HepG2 (cell line): ENCODE results near the gene PIGC. TPM values are rescaled to one million over a fixed set of nuclear protein-coding genes. Genes with fewer than 3 reads are reported as not detected.

Experiments used
- ATAC-seq: fragments of 200-7000 bp; cut with Tn5 transposase; 3 replicates; pipeline ENCODE4 v1.9.1; 2020; ENCODE audit warnings: mild to moderate bottlenecking, moderate library complexity
- BruUV-seq: library from RNA; stranded (reverse); fragments of 400-500 nt; replicated peaks from 2 replicates; lab custom pipeline; 2021; lab: Mats Ljungman, UMichigan
- CTCF ChIA-PET: fragments of 300-600 bp; formaldehyde crosslinking; extraction: SDS; loops from one replicate; lab custom pipeline; 2021; ENCODE audit warnings: low total read pairs, inconsistent platforms, low intra/inter-chr PET ratio; lab: Yijun Ruan, JAX
- POLR2A ChIA-PET: fragments of 350-600 bp; sonication (Branson Sonifier 250); formaldehyde crosslinking; loops from one replicate; lab custom pipeline; 2020; ENCODE audit warnings: antibody characterized with exemption, inconsistent platforms; lab: Yijun Ruan, JAX
- DNase-seq: peaks from one replicate; pipeline ENCODE4 v3.0.0-alpha.2; 2015; ENCODE audit warnings: low spot score
- FAIRE-seq: peaks from 3 replicates; lab custom pipeline; 2011; peaks lifted over from hg19 to GRCh38; lab: Jason Lieb, UNC
- H2AFZ ChIP-seq: one replicate; pipeline ENCODE4 v1.6.1; 2011; ENCODE audit warnings: low read length, inconsistent platforms
- H3K27ac ChIP-seq: fragments of 300-600 bp; 3 replicates; pipeline ENCODE4 v1.8.0; 2011; ENCODE audit warnings: mixed run types, mild to moderate bottlenecking, mixed read lengths, low read length, inconsistent platforms; ENCODE audit not compliant: insufficient read depth; ENCODE audit errors: extremely low read length
- H3K27me3 ChIP-seq, 2 experiments: fragments of 200-600 bp in 1 of 2; 2 replicates in 1 of 2; 3 replicates in 1 of 2; pipeline versions ENCODE4 v1.6.0 to v1.8.0; 2011; ENCODE audit warnings: low read length in 2 of 2, mild to moderate bottlenecking in 2 of 2, moderate library complexity in 2 of 2, inconsistent platforms in 1 of 2; ENCODE audit not compliant: insufficient read depth in 2 of 2, control insufficient read depth in 1 of 2
- H3K36me3 ChIP-seq, 2 experiments: fragments of 200-600 bp in 1 of 2; replicated peaks in 1 of 2; 2 replicates in 1 of 2; 3 replicates in 1 of 2; pipeline versions ENCODE4 v1.5.1 to v1.8.0; 2011; ENCODE audit warnings: low read length in 2 of 2, inconsistent platforms in 1 of 2; ENCODE audit not compliant: insufficient read depth in 2 of 2, control insufficient read depth in 1 of 2
- H3K4me1 ChIP-seq: 2 replicates; pipeline ENCODE4 v1.5.1; 2012; ENCODE audit warnings: low read length, inconsistent platforms; ENCODE audit not compliant: insufficient read depth
- H3K4me2 ChIP-seq: 2 replicates; pipeline ENCODE4 v1.6.0; 2011; ENCODE audit warnings: low read depth, low read length, inconsistent platforms
- H3K4me3 ChIP-seq, 3 experiments: fragments of 200-600 bp in 1 of 3; sonication (generic), shearing (Covaris generic) in 1 of 3; replicated peaks in 1 of 3; 2 replicates each; pipeline ENCODE4 v1.5.1; 2011 to 2016; ENCODE audit warnings: low read length in 3 of 3, inconsistent platforms in 2 of 3, low read depth in 2 of 3, mild to moderate bottlenecking in 2 of 3, control low read depth in 1 of 3, mixed read lengths in 1 of 3; ENCODE audit not compliant: insufficient read depth in 1 of 3
- H3K79me2 ChIP-seq: one replicate; pipeline ENCODE4 v1.6.1; 2011; ENCODE audit warnings: low read length, inconsistent platforms; ENCODE audit not compliant: insufficient read depth
- H3K9ac ChIP-seq: 2 replicates; pipeline ENCODE4 v1.6.0; 2011; ENCODE audit warnings: mild to moderate bottlenecking, low read depth, low read length, inconsistent platforms; ENCODE audit not compliant: insufficient read depth
- H3K9me3 ChIP-seq: 2 replicates; pipeline ENCODE4 v1.5.1; 2012; ENCODE audit warnings: mild to moderate bottlenecking, low read length
- H4K20me1 ChIP-seq: 2 replicates; pipeline ENCODE4 v1.6.0; 2011; ENCODE audit warnings: inconsistent platforms, mild to moderate bottlenecking, low read length, moderate library complexity; ENCODE audit not compliant: insufficient read depth
- DDIT3 ChIP-seq: sonication (generic); formaldehyde crosslinking; IDR thresholded peaks from 2 replicates; pipeline ENCODE4 v1.4.0; 2020; ENCODE audit warnings: mild to moderate bottlenecking, missing genetic modification reagents
- EED ChIP-seq: sonication (generic); formaldehyde crosslinking; IDR thresholded peaks from 2 replicates; pipeline ENCODE4 v1.5.0; 2020; ENCODE audit warnings: mild to moderate bottlenecking, missing genetic modification reagents
- FOXA1 ChIP-seq, 2 experiments: fragments of 450-650 bp in 1 of 2; sonication (generic) in 1 of 2; formaldehyde crosslinking in 1 of 2; IDR thresholded peaks; 2 replicates each; pipeline versions ENCODE4 v1.4.0 to v1.6.1; 2016 to 2020; ENCODE audit warnings: missing genetic modification reagents in 1 of 2
- KAT2B ChIP-seq: fragments of 150-350 bp; IDR thresholded peaks from 2 replicates; pipeline ENCODE4 v1.6.1; 2014; ENCODE audit warnings: low read depth, low read length, borderline replicate concordance
- MZF1 ChIP-seq: sonication (generic); formaldehyde crosslinking; IDR thresholded peaks from 2 replicates; pipeline ENCODE4 v1.8.1; 2023; ENCODE audit warnings: mild to moderate bottlenecking, missing genetic modification reagents, borderline replicate concordance
- POLR2AphosphoS5 ChIP-seq: IDR thresholded peaks from 2 replicates; pipeline ENCODE4 v1.6.1; 2012; ENCODE audit warnings: low read depth, low read length
- SOX13 ChIP-seq, 3 experiments: fragments of 450-650 bp in 1 of 3; sonication (generic) in 1 of 3; formaldehyde crosslinking in 1 of 3; IDR thresholded peaks in 2 of 3; conservative IDR thresholded peaks in 1 of 3; 2 replicates each; pipeline versions ENCODE4 v1.5.0 to v1.6.1; 2016 to 2020; ENCODE audit warnings: antibody characterized with exemption in 1 of 3, mild to moderate bottlenecking in 1 of 3, missing compliant biosample characterization in 1 of 3, missing genetic modification reagents in 1 of 3, moderate library complexity in 1 of 3
- ZNF264 ChIP-seq: sonication (generic); formaldehyde crosslinking; IDR thresholded peaks from 2 replicates; pipeline ENCODE4 v1.4.0; 2020; ENCODE audit warnings: missing genetic modification reagents
- ZNF282 ChIP-seq: fragments of 450-650 bp; IDR thresholded peaks from 2 replicates; pipeline ENCODE4 v1.6.1; 2018; ENCODE audit not compliant: partially characterized antibody
- ZNF451 ChIP-seq: sonication (generic); formaldehyde crosslinking; IDR thresholded peaks from 2 replicates; pipeline ENCODE4 v1.5.0; 2020; ENCODE audit warnings: mild to moderate bottlenecking, missing genetic modification reagents
- WGBS: methylation state at CpG from one replicate; pipeline ENCODE4 v1.1.6; 2017; ENCODE audit warnings: low lambda C conversion rate; 5-methylcytosine and 5-hydroxymethylcytosine counted together
- in situ Hi-C: cut with HindIII; loops from 2 replicates; pipeline ENCODE4 v1.10.0; 2017; ENCODE audit warnings: low pct_unique_long_range_greater_than_20kb; ENCODE audit not compliant: extremely low pct_ligation_motif_present
- intact Hi-C: fragments of 100-400 bp; cut with micrococcal nuclease; formaldehyde crosslinking; loops from one replicate; pipeline ENCODE4 v1.10.0; 2022; ENCODE audit not compliant: unreplicated experiment
- polyA plus RNA-seq, 8 experiments: library from polyadenylated mRNA; depleted of rRNA in 3 of 8; stranded (reverse) in 7 of 8; unstranded in 1 of 8; fragments of >200 nt; fragmentation: Illumina TruSeq in 4 of 8; extraction: Trizol in 4 of 8; gene quantifications; 2 replicates each; pipeline versions ENCODE4 v1.2.1 to v1.2.3, GENCODE V29; 2011 to 2016; ENCODE audit warnings: low read depth in 4 of 8, missing spikeins in 1 of 8, mixed read lengths in 1 of 8; ENCODE audit not compliant: insufficient read depth in 1 of 8
- total RNA-seq, 5 experiments: library from RNA; depleted of rRNA; stranded (reverse); fragments of >200 nt; fragmentation: Illumina TruSeq; extraction: Trizol; gene quantifications; 2 replicates each; pipeline ENCODE4 v1.2.3, GENCODE V29; 2016; ENCODE audit warnings: low read depth in 1 of 5
- TF ChIP-seq, protein P1 (sequence below): sonication (generic); formaldehyde crosslinking; IDR thresholded peaks from 2 replicates; pipeline ENCODE4 v1.4.0; 2020; ENCODE audit warnings: missing genetic modification reagents
- TF ChIP-seq, protein P2 (sequence below): sonication (generic); formaldehyde crosslinking; IDR thresholded peaks from 2 replicates; pipeline ENCODE4 v1.4.0; 2020; ENCODE audit warnings: mild to moderate bottlenecking, missing genetic modification reagents, borderline replicate concordance

The PIGC gene
- total and polyA plus RNA-seq, 2 of the 13 experiments (the other 11 are each of a cell fraction or from before 2014, with no cell fraction given) = 26.7 to 29.5 TPM

DNA sequence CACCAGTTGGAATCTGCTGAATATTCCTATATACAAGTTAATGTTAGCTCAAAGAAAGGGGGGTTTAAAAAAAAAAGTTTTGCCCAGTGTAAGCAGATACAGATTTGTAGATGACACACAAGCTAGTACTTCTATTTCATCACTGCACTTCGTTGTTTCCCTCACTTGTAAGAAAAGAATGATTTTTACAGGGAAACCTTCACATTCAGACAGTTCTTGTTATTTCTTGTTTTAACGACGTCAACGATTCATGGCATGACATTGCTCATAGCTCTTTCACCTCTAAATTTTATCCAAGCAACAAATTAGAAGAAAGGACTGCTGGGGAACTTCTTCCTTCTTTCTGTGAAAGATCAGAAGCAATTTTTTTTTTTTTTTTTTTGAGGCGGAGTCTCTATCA, 49.1 kb downstream of the PIGC start:
- WGBS = 78% methylated on average over 5 of the region's 5 CpGs
- H2AFZ ChIP-seq = no peak overlapping the region
- no peak overlapping the region for H3K4me2 ChIP-seq
- no peaks in the 10 kb centered on the region; a peak in 1 of 5 replicates for H3K27me3 ChIP-seq
- H3K27ac ChIP-seq = no peak overlapping the region
- ATAC-seq = no peak
- no peak for TF ChIP-seq ZNF282
- no peak for TF ChIP-seq KAT2B
- TF ChIP-seq DDIT3 (CRISPR knock-in tag) = no peak
- TF ChIP-seq POLR2AphosphoS5 = no peak
- TF ChIP-seq ZNF451 (CRISPR knock-in tag) = no peak
- TF ChIP-seq MZF1 (CRISPR knock-in tag) = no peak
- TF ChIP-seq ZNF264 = no peak
- no peak for FAIRE-seq
- no peaks in the 10 kb centered on the region for H3K79me2 ChIP-seq
- BruUV-seq = no TSS peak
- ChIA-PET POLR2A (no interaction called here), CTCF (no interaction called here)
- DNase-seq = no peak
- no peak overlapping the region for H3K4me3 ChIP-seq
- H4K20me1 ChIP-seq = no peaks in the 10 kb centered on the region
- in situ Hi-C loops (loop anchor here (10.0 kb wide), 1 partner anchor 390 kb away; no protein-coding TSS in a partner anchor), intact Hi-C loops (loop anchor here (5.0 kb wide), 1 partner anchor 128 kb away; no protein-coding TSS in a partner anchor)
- H3K36me3 ChIP-seq = no peaks in the 10 kb centered on the region
- H3K9ac ChIP-seq = no peak overlapping the region
- peaks cover 32% of the 10 kb centered on the region for H3K4me1 ChIP-seq
- no peaks in the 10 kb centered on the region for H3K9me3 ChIP-seq

DNA sequence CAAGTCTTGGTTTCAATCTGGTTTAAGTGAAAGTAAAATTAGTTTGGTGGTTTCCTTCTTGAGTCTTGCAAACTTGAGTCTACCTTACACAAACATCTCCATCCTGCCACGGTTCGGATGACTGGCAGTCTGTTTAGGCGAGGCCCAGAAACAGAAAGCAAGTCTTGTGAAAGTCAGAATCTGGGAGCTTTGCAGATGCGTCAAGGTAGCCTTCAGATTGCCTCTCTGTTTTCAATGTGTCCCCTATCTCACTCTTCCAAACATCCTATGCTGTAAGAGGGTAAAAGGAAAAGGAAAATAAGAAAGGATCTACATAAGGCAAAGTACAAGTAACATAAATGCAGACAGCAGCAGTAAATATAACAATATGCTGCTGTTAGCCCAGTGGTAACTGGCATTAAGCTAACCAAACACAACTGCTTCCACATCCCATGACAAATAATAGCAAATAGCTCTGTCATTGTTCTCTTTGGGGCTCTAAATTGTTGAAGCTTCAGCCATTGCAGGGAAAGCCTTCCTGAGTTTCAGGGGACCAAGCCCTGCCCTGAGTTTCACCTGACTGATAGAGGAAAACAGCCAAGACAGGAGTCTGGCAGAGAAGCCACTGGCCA, 49.6 kb downstream of the PIGC start:
- ChIA-PET CTCF (no interaction called here), POLR2A (no interaction called here)
- FAIRE-seq (no peak), DNase-seq (peak; percentile 4), ATAC-seq (no peak)
- BruUV-seq = no TSS peak
- Histone ChIP-seq H3K4me3 (no peak overlapping the region), H3K36me3 (no peaks in the 10 kb centered on the region), H4K20me1 (no peaks in the 10 kb centered on the region), H3K9ac (no peak overlapping the region), H3K9me3 (no peaks in the 10 kb centered on the region), H3K27ac (no peak overlapping the region), H3K4me1 (peaks cover 28% of the 10 kb centered on the region), H2AFZ (no peak overlapping the region), H3K4me2 (no peak overlapping the region), H3K79me2 (no peaks in the 10 kb centered on the region), H3K27me3 (no peaks in the 10 kb centered on the region; a peak in 1 of 5 replicates)
- 30% methylated on average over 4 of the region's 4 CpGs for WGBS
- in situ Hi-C loops = loop anchor here (10.0 kb wide), 1 partner anchor 389 kb away; no protein-coding TSS in a partner anchor
- intact Hi-C loops = no loop called here
- TF ChIP-seq EED (CRISPR knock-in tag) (no peak), SOX13 (IDR thresholded peaks at IDR 0.05) (no peak), SOX13 (CRISPR knock-in tag; conservative IDR thresholded peaks at IDR 0.05 in 1 of 2, IDR thresholded peaks at IDR 0.05 in 1 of 2) (peak in 1 of 2 experiments; percentile 22; a peak in 1 of 4 replicates), FOXA1 (IDR thresholded peaks at IDR 0.05) (no peak), FOXA1 (CRISPR knock-in tag; IDR thresholded peaks at IDR 0.05) (no peak)
- TF ChIP-seq, protein P1, sequence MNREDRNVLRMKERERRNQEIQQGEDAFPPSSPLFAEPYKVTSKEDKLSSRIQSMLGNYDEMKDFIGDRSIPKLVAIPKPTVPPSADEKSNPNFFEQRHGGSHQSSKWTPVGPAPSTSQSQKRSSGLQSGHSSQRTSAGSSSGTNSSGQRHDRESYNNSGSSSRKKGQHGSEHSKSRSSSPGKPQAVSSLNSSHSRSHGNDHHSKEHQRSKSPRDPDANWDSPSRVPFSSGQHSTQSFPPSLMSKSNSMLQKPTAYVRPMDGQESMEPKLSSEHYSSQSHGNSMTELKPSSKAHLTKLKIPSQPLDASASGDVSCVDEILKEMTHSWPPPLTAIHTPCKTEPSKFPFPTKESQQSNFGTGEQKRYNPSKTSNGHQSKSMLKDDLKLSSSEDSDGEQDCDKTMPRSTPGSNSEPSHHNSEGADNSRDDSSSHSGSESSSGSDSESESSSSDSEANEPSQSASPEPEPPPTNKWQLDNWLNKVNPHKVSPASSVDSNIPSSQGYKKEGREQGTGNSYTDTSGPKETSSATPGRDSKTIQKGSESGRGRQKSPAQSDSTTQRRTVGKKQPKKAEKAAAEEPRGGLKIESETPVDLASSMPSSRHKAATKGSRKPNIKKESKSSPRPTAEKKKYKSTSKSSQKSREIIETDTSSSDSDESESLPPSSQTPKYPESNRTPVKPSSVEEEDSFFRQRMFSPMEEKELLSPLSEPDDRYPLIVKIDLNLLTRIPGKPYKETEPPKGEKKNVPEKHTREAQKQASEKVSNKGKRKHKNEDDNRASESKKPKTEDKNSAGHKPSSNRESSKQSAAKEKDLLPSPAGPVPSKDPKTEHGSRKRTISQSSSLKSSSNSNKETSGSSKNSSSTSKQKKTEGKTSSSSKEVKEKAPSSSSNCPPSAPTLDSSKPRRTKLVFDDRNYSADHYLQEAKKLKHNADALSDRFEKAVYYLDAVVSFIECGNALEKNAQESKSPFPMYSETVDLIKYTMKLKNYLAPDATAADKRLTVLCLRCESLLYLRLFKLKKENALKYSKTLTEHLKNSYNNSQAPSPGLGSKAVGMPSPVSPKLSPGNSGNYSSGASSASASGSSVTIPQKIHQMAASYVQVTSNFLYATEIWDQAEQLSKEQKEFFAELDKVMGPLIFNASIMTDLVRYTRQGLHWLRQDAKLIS (CRISPR knock-in tag) = no peak
- TF ChIP-seq, protein P2, sequence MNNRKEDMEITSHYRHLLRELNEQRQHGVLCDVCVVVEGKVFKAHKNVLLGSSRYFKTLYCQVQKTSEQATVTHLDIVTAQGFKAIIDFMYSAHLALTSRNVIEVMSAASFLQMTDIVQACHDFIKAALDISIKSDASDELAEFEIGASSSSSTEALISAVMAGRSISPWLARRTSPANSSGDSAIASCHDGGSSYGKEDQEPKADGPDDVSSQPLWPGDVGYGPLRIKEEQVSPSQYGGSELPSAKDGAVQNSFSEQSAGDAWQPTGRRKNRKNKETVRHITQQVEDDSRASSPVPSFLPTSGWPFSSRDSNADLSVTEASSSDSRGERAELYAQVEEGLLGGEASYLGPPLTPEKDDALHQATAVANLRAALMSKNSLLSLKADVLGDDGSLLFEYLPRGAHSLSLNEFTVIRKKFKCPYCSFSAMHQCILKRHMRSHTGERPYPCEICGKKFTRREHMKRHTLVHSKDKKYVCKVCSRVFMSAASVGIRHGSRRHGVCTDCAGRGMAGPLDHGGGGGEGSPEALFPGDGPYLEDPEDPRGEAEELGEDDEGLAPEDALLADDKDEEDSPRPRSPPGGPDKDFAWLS (CRISPR knock-in tag) = no peak
